ENCODE data around the gene CKLF.

- TF ChIP-seq CTCF (IDR thresholded peaks at IDR 0.05; ENCODE audit: insufficient read depth, low read length, poor library complexity, severe bottlenecking) (no peak), EZH2phosphoT487 (conservative IDR thresholded peaks at IDR 0.05; ENCODE audit: low read length) (no peak)
These were observed 26.5 kb downstream of the CKLF start, which contains the start of gene CMTM2 for GRCh38 chr16:66578651-66579531.
